B cell (primary cell): ENCODE data around the gene SPINK1. TPM values are rescaled to one million over a fixed set of nuclear protein-coding genes. Genes with fewer than 3 reads are reported as not detected.

Experiments used
- ATAC-seq: fragments of 200-7000 bp; cut with Tn5 transposase; one replicate; pipeline ENCODE4 v1.10.0; 2021; ENCODE audit warnings: low read depth, mild to moderate bottlenecking, moderate number of reproducible peaks, moderate library complexity
- CTCF ChIA-PET: fragments of 350-600 bp; sonication (Branson Sonifier 250); formaldehyde crosslinking; loops from one replicate; lab custom pipeline; 2021; ENCODE audit warnings: antibody characterized with exemption, inconsistent platforms; lab: Charles Lee
- POLR2A ChIA-PET: fragments of 350-600 bp; sonication (Branson Sonifier 250); formaldehyde crosslinking; loops from one replicate; lab custom pipeline; 2021; ENCODE audit warnings: antibody characterized with exemption; lab: Charles Lee
- DNase-seq: peaks from one replicate; pipeline ENCODE4 v3.0.0; 2013
- H2AFZ ChIP-seq: 2 replicates; pipeline ENCODE4 v1.6.1; 2012; ENCODE audit warnings: mild to moderate bottlenecking, low read depth, low read length; ENCODE audit not compliant: insufficient read depth, poor library complexity, severe bottlenecking
- H3K27ac ChIP-seq, 2 donors: 1 replicate in 1 of 2; 2 replicates in 1 of 2; pipeline ENCODE4 v1.5.1; 2012 to 2013; ENCODE audit warnings: low read length in 2 of 2, mild to moderate bottlenecking in 2 of 2, moderate library complexity in 1 of 2
- H3K27me3 ChIP-seq, 4 experiments: fragments of 200-600 bp in 1 of 4; sonication (generic) in 1 of 4; replicated peaks in 1 of 4; 1 replicate in 2 of 4; 2 replicates in 2 of 4; pipeline versions ENCODE4 v1.6.1 to v1.7.0; 2013 to 2016; ENCODE audit warnings: low read length in 3 of 4, mild to moderate bottlenecking in 2 of 4, mixed read lengths in 1 of 4, moderate library complexity in 1 of 4; ENCODE audit not compliant: insufficient read depth in 4 of 4, control insufficient read depth in 3 of 4; ENCODE audit errors: control extremely low read depth in 1 of 4
- H3K36me3 ChIP-seq, 2 experiments: replicated peaks in 1 of 2; 1 replicate in 1 of 2; 2 replicates in 1 of 2; pipeline versions ENCODE4 v1.6.1 to v1.7.1; 2013; ENCODE audit warnings: low read length in 1 of 2; ENCODE audit not compliant: insufficient read depth in 2 of 2, control insufficient read depth in 1 of 2; ENCODE audit errors: control extremely low read depth in 1 of 2, extremely low read depth in 1 of 2
- H3K4me1 ChIP-seq, 2 donors: fragments of 200-600 bp in 1 of 2; sonication (generic) in 1 of 2; 1 replicate in 1 of 2; 2 replicates in 1 of 2; pipeline versions ENCODE4 v1.5.1 to v1.6.1; 2013 to 2017; ENCODE audit warnings: low read length in 2 of 2; ENCODE audit not compliant: control insufficient read depth in 2 of 2, insufficient read depth in 2 of 2
- H3K4me2 ChIP-seq: replicated peaks from 2 replicates; pipeline ENCODE3; 2012; ENCODE audit warnings: mild to moderate bottlenecking, low read depth, low read length; ENCODE audit not compliant: poor library complexity, severe bottlenecking
- H3K4me3 ChIP-seq, 5 experiments: fragments of 200-600 bp in 1 of 5; sonication (generic) in 1 of 5; 1 replicate in 3 of 5; 2 replicates in 2 of 5; pipeline versions ENCODE4 v1.5.1 to v1.7.0; 2011 to 2016; ENCODE audit warnings: low read length in 4 of 5, mild to moderate bottlenecking in 4 of 5, low read depth in 2 of 5, control low read depth in 1 of 5, moderate library complexity in 1 of 5; ENCODE audit not compliant: insufficient read depth in 1 of 5; ENCODE audit errors: control extremely low read depth in 1 of 5, extremely low read depth in 1 of 5
- H3K79me2 ChIP-seq: fragments of 200-600 bp; sonication (generic); one replicate; pipeline ENCODE4 v1.6.0; 2016; ENCODE audit warnings: low read length; ENCODE audit not compliant: control insufficient read depth, insufficient read depth
- H3K9ac ChIP-seq: fragments of 200-600 bp; sonication (generic); 2 replicates; pipeline ENCODE4 v1.6.1; 2017; ENCODE audit warnings: mild to moderate bottlenecking, low read length, moderate library complexity
- H3K9me3 ChIP-seq, 3 donors: one replicate each; pipeline versions ENCODE4 v1.6.1 to v1.7.1; 2013; ENCODE audit warnings: low read length in 2 of 3; ENCODE audit not compliant: control insufficient read depth in 2 of 3, insufficient read depth in 1 of 3; ENCODE audit errors: control extremely low read depth in 1 of 3
- H4K20me1 ChIP-seq: 2 replicates; pipeline ENCODE4 v1.6.0; 2012; ENCODE audit warnings: mild to moderate bottlenecking, low read length; ENCODE audit not compliant: insufficient read depth, control insufficient read depth, poor library complexity, severe bottlenecking
- H3K27ac Mint-ChIP-seq: one replicate; pipeline ENCODE4 v1.8.0; 2021; ENCODE audit warnings: mixed read lengths
- H3K27me3 Mint-ChIP-seq: one replicate; pipeline ENCODE4 v1.8.0; 2021; ENCODE audit warnings: mixed read lengths
- H3K4me1 Mint-ChIP-seq: one replicate; pipeline ENCODE4 v1.8.0; 2021; ENCODE audit warnings: mixed read lengths
- H3K4me3 Mint-ChIP-seq: one replicate; pipeline ENCODE4 v1.8.0; 2021; ENCODE audit warnings: mixed read lengths
- H3K9me3 Mint-ChIP-seq: one replicate; pipeline ENCODE4 v1.8.0; 2022; ENCODE audit warnings: mixed read lengths; ENCODE audit not compliant: insufficient read depth
- EZH2 ChIP-seq: IDR thresholded peaks from 2 replicates; pipeline ENCODE4 v1.6.1; 2012; ENCODE audit warnings: borderline replicate concordance, low read depth, mild to moderate bottlenecking, moderate library complexity, low read length; ENCODE audit not compliant: insufficient read depth, poor library complexity, severe bottlenecking
- WGBS: methylation state at CpG from one replicate; pipeline ENCODE4 v1.1.5; 2013; ENCODE audit warnings: missing lambda C conversion rate; ENCODE audit not compliant: insufficient coverage; 5-methylcytosine and 5-hydroxymethylcytosine counted together
- intact Hi-C: fragments of 100-400 bp; cut with micrococcal nuclease; formaldehyde crosslinking; loops from one replicate; pipeline ENCODE4 v1.10.0; 2022
- polyA plus RNA-seq: library from polyadenylated mRNA; depleted of rRNA; stranded (reverse); fragments of >200 nt; gene quantifications from 2 replicates; pipeline ENCODE4 v1.2.3, GENCODE V29; 2012
- total RNA-seq, 2 donors: library from RNA; stranded (reverse); fragments of 120-200 nt in 1 of 2; gene quantifications; 1 replicate in 1 of 2; 2 replicates in 1 of 2; pipeline versions ENCODE4 v1.2.3 to v1.2.4, GENCODE V29; 2013 to 2022
- TF ChIP-seq, protein P1 (sequence below): fragments of 200-600 bp; IDR thresholded peaks from one replicate; pipeline ENCODE4 v1.8.0; 2022; ENCODE audit warnings: antibody characterized with exemption, mild to moderate bottlenecking

The SPINK1 gene
- total and polyA plus RNA-seq, 2 donors (not counting 1 experiment from before 2014, with no cell fraction given): not detected

GRCh38 chr5:147876626-147877025 lies 45.2 kb upstream of the SPINK1 start:
- H3K4me1 ChIP-seq: no peaks in the 10 kb centered on the region
- H3K9ac ChIP-seq: no peak overlapping the region
- no peaks in the 10 kb centered on the region for H3K9me3 ChIP-seq
- H3K27me3 Mint-ChIP-seq: no peaks in the 10 kb centered on the region
- WGBS: no CpG with 5 or more reads among the region's 2 CpGs
- CTCF ChIA-PET: interaction anchor here (1.1 kb wide), 1 partner anchor 19 kb away, joined by 3 read pairs; no protein-coding TSS in a partner anchor
- no peak overlapping the region for H3K27ac Mint-ChIP-seq
- TF ChIP-seq, protein P1, sequence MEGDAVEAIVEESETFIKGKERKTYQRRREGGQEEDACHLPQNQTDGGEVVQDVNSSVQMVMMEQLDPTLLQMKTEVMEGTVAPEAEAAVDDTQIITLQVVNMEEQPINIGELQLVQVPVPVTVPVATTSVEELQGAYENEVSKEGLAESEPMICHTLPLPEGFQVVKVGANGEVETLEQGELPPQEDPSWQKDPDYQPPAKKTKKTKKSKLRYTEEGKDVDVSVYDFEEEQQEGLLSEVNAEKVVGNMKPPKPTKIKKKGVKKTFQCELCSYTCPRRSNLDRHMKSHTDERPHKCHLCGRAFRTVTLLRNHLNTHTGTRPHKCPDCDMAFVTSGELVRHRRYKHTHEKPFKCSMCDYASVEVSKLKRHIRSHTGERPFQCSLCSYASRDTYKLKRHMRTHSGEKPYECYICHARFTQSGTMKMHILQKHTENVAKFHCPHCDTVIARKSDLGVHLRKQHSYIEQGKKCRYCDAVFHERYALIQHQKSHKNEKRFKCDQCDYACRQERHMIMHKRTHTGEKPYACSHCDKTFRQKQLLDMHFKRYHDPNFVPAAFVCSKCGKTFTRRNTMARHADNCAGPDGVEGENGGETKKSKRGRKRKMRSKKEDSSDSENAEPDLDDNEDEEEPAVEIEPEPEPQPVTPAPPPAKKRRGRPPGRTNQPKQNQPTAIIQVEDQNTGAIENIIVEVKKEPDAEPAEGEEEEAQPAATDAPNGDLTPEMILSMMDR: no peak
- no peak for TF ChIP-seq EZH2
- H3K36me3 ChIP-seq: no peaks in the 10 kb centered on the region
- H3K4me2 ChIP-seq: no peak overlapping the region
- H3K9me3 Mint-ChIP-seq: no peaks in the 10 kb centered on the region
- H3K27me3 ChIP-seq: no peaks in the 10 kb centered on the region
- intact Hi-C loops: no loop called here
- H2AFZ ChIP-seq: no peak overlapping the region
- H3K27ac ChIP-seq: no peak overlapping the region
- POLR2A ChIA-PET: no interaction called here
- ATAC-seq (no peak), DNase-seq (no peak)
- H3K4me1 Mint-ChIP-seq: no peaks in the 10 kb centered on the region
- no peaks in the 10 kb centered on the region for H4K20me1 ChIP-seq
- H3K4me3 ChIP-seq: no peak overlapping the region
- H3K4me3 Mint-ChIP-seq: no peak overlapping the region
- no peaks in the 10 kb centered on the region for H3K79me2 ChIP-seq

DNA sequence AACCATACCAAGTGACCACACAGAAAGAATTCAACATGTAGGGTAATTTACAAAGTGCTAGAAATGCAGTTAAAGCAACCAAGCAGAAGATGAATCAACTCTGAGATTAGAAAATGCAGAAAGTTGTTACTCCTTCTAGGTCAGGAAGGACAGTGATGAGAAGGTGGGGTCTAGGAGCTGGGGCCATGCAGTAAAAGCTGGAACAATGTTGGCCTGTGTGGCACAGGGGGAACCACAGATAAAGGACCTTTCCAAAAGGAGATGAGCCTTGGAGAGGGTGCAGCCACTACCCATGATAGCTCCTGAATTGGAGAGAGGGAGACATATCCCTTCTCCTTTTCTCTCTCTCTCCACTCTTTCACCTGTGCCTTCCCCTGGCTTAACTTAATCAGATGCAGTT lies 44.7 kb upstream of the SPINK1 start:
- intact Hi-C loops: no loop called here
- no peak overlapping the region for H3K27ac ChIP-seq
- no peak overlapping the region for H3K4me2 ChIP-seq
- no peak overlapping the region for H3K4me3 ChIP-seq
- no peak overlapping the region for H3K4me3 Mint-ChIP-seq
- TF ChIP-seq, protein P1: no peak
- no peak for TF ChIP-seq EZH2
- ChIA-PET POLR2A (no interaction called here), CTCF (interaction anchor here (1.1 kb wide), 1 partner anchor 18 kb away, joined by 3 read pairs; no protein-coding TSS in a partner anchor)
- no peaks in the 10 kb centered on the region for H3K79me2 ChIP-seq
- DNase-seq (no peak), ATAC-seq (no peak)
- H3K4me1 Mint-ChIP-seq: no peaks in the 10 kb centered on the region
- no peaks in the 10 kb centered on the region for H4K20me1 ChIP-seq
- H3K9me3 Mint-ChIP-seq: no peaks in the 10 kb centered on the region
- H3K9ac ChIP-seq: no peak overlapping the region
- no peaks in the 10 kb centered on the region for H3K9me3 ChIP-seq
- no peaks in the 10 kb centered on the region for H3K27me3 Mint-ChIP-seq
- H3K4me1 ChIP-seq: no peaks in the 10 kb centered on the region
- no peak overlapping the region for H3K27ac Mint-ChIP-seq
- no peak overlapping the region for H2AFZ ChIP-seq
- no peaks in the 10 kb centered on the region for H3K27me3 ChIP-seq
- H3K36me3 ChIP-seq: no peaks in the 10 kb centered on the region
